GM19372 (cell line): ENCODE data around the gene SMARCD1.
A peak's percentile ranks its signal among the peaks of the same experiment; 100 is the strongest.
"Not testable (repeated sequence)": the region's sequence is repeated elsewhere in the genome, so short reads cannot be mapped to it uniquely, and the experiment has no call there.

Experiments
- ATAC-seq: cut with Tn5 transposase; IDR thresholded peaks from one replicate; pipeline ENCODE4 v1.9.1; 2021; ENCODE audit warnings: mild to moderate bottlenecking, low read depth, moderate library complexity; ENCODE audit not compliant: unreplicated experiment

The SMARCD1 gene

GRCh38 chr12:50074936-50075807, 10.0 kb upstream of the SMARCD1 start:
- ATAC-seq, result peak; percentile 77

- ATAC-seq, result no peak
Observed at GRCh38 chr12:50075808-50076170, 9.4 kb upstream of the SMARCD1 start.

DNA sequence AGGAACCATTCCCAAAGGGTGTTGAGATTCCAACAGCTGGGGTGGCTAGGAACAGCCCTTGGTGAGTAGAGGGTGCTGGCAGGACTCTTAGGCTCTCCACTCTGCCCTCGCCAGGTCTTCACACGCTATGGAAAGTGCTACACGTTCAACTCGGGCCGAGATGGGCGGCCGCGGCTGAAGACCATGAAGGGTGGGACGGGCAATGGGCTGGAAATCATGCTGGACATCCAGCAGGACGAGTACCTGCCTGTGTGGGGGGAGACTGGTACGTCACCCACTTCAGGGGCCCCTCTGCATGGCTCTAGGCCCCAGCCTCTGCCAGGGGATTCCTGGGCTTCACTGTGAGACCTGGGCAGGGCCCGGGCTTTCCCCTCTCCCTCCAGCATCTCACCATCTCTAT, 8.0 kb upstream of the SMARCD1 start:
- no peak for ATAC-seq

DNA sequence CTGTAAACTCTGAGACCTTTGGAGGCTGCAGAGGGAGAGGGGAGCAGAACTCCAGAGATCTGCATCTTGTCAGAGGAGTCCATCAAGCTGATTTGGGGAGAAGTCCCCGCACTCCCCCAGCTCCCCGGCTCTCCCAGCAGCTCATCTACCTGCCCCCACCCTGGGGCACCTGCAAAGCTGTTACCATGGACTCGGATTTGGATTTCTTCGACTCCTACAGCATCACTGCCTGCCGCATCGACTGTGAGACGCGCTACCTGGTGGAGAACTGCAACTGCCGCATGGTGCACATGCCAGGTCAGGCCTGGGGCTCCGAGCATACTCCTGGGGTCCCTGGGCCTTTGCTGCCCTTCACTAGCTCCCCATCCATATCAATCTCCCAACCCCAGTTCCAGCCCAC, 6.9 kb upstream of the SMARCD1 start:
- ATAC-seq, result no peak

DNA sequence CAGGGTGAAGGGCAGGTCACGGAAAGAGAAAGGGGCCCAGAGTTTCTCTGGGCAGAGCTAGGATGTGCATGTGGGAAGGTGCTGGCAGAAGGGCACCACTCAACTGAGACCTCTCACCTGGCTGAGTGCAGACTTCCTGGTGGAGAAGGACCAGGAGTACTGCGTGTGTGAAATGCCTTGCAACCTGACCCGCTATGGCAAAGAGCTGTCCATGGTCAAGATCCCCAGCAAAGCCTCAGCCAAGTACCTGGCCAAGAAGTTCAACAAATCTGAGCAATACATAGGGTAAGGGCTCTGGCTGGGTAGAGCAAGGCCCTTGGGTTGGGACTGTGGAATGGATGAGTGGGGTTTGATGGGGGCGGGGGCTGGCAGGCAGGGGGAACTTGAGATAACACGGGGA, 5.4 kb upstream of the SMARCD1 start:
- no peak for ATAC-seq

DNA sequence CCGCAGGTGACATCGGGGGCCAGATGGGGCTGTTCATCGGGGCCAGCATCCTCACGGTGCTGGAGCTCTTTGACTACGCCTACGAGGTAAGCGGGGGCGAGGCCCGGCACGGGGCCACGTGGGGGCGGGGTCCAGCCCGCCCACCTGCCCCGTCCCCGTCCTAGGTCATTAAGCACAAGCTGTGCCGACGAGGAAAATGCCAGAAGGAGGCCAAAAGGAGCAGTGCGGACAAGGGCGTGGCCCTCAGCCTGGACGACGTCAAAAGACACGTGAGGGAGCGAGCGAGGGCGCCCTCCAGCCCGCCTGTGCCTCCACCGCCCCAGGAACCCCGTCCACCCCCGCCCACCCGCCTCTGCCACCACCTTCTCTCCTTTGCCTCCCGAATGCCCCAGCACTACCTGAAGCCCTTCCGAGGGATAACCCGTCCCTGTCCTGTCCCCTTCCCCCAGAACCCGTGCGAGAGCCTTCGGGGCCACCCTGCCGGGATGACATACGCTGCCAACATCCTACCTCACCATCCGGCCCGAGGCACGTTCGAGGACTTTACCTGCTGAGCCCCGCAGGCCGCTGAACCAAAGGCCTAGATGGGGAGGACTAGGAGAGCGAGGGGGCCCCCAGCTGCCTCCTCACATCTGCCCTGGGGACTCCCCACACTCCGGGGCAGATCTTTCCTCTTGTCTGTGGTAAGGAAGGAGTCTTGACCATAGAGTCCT, 3.9 kb upstream of the SMARCD1 start:
- ATAC-seq, result no peak

DNA sequence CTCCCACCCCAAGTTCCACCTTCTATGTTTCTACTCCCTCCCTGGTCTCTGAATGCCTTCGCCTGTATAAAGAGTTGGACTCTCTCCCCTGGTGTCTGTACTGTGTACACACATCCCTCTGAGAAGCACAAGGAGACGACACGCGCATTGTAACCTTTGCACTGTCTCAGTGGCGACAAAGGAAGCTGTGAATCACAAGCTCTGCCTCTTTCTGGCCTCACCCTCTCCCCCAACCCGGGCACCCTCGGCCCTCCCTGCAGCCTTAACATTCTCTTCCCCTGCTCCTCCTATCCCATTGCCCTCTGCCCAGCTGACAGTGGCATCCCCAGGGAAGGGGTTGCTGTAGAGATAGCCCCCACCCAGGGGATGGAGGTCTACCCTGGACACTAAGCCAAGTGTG, 2.5 kb upstream of the SMARCD1 start:
- no peak for ATAC-seq

- ATAC-seq, result no peak
Observed at GRCh38 chr12:50083301-50083700, 1.8 kb upstream of the SMARCD1 start.

DNA sequence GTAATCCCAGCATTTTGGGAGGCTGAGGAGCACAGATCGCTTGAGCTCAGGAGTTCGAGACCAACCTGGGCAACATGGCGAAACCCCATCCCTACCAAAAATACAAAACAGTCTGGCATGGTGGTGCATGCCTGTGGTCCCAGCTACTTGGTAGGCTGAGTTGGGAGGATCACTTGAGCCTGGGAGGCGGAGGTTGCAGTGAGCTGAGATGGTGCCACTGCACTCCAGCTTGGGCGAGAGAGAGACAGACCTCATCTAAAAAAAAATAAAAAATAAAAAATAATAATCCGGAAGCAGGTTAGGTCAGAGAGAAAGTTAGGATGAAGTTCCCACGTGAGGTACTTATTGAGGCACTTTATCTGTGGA, 750 bp upstream of the SMARCD1 start:
- not testable (repeated sequence) for ATAC-seq

- ATAC-seq, result no peak
Observed at GRCh38 chr12:50085615-50086072, 502 bp downstream of the SMARCD1 start.

DNA sequence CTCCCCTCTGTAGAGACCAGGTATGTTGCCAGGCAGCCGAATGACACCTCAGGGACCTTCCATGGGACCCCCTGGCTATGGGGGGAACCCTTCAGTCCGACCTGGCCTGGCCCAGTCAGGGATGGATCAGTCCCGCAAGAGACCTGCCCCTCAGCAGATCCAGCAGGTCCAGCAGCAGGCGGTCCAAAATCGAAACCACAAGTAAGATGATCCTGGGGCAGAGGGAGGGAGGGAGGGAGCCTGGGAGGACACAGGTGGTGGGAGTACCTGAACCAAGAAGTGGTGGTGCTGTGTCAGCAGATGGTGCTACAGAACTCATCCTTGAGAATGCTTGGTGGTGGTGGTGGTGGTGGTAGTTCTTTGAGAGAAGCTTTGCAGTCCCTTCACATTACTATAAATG, 1.0 kb downstream of the SMARCD1 start:
- ATAC-seq, result no peak

DNA sequence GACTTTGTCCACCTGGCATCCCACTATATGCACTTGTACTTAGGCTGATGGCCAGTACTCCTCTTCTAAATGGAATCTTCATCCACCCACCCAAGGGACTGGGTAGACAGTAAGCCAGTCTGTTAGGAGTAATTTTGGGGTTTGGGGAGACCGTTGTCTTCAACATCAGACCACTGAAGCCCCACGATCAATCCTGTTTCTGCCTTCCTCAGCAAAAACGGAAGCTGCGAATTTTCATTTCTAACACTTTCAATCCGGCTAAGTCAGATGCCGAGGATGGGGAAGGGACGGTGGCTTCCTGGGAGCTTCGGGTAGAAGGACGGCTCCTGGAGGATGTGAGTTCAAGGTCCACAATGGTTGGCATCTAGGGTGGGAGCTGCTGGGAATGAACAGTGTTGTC, 2.0 kb downstream of the SMARCD1 start:
- no peak for ATAC-seq

DNA sequence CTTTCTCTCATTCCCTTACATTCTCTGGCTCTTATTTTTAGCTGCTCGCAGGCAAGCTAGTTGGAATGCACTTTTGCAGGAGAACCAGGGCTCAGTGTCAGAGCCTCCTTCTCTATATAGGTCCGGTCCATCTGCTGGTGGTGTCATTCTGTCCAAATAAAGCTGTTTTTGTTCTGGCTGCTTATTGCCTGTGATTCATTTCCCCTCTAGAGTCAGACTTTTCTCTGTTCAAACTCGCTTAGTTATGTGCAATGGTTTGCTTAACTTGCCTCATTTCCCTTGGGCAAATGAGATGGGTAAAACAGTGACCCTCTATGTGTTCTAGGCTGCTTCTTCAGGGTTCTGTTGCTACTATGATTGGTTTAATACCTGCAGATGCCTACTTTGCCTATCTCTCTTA, 2.9 kb downstream of the SMARCD1 start:
- no peak for ATAC-seq

GRCh38 chr12:50088577-50089335, 3.6 kb downstream of the SMARCD1 start:
- ATAC-seq, result no peak

GRCh38 chr12:50089730-50090129, 4.6 kb downstream of the SMARCD1 start:
- ATAC-seq, result no peak

GRCh38 chr12:50090391-50090790, 5.2 kb downstream of the SMARCD1 start:
- ATAC-seq, result no peak

DNA sequence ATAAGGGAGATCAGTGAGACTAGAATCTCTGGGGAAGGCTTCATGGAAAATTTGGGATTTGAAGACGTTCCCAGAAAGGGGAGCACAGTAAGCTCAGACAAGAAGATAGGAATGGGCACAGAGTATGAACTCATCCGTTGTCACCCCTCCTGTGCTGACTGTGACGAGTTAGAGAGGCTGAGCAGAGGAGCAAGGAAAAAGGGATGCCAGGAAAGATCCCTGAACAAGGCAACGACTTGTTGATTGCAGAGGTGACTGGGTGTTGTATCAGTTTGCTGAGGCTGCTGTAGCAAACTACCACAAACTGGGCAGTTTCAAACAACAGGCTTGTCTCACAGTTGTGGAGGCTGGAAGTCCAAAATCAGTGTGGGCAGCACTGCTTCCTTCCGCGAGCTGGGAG, 12.8 kb downstream of the SMARCD1 start:
- no peak for ATAC-seq

GRCh38 chr12:50099302-50100008, 14.3 kb downstream of the SMARCD1 start:
- no peak for ATAC-seq

- no peak for ATAC-seq
Observed at GRCh38 chr12:50100561-50100960, 15.4 kb downstream of the SMARCD1 start.

- no peak for ATAC-seq
Observed at GRCh38 chr12:50101663-50102062, 16.5 kb downstream of the SMARCD1 start.

DNA sequence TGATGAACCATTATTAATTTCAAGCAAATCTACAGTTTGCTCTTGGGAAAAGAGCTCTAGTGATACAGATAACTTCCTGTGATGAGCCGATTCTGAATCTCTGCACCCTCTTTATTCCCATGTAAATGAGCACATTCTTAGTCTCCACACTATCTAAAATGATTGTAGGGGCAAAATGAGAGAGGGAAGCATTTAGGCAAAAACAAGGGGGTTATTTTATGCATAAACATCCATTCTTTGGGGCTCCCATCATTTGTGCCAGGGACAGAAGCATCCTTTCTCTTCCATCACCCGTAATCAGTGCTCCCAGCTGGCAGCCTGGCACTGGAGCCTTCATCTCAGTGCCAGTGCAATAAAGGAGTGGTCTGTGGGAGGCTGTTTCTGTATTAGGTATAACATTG, 17.0 kb downstream of the SMARCD1 start:
- ATAC-seq, result no peak
